Endothelial cell of umbilical vein (primary cell): ENCODE results near the gene EXOC3L1. TPM values are rescaled to one million over a fixed set of nuclear protein-coding genes. Genes with fewer than 3 reads are reported as not detected.

ENCODE experiments used
- BruUV-seq: library from RNA; stranded (reverse); fragments of 400-500 nt; replicated peaks from 2 replicates; lab custom pipeline; 2021; lab: Mats Ljungman, UMichigan
- CTCF ChIA-PET: fragments of 300-600, 350-600 bp; sonication (Branson Sonifier 250); formaldehyde crosslinking; loops from one replicate; lab custom pipeline; 2021; ENCODE audit warnings: antibody characterized with exemption, inconsistent platforms; lab: Charles Lee
- POLR2A ChIA-PET: fragments of 300-600, 350-600 bp; sonication (Branson Sonifier 250); formaldehyde crosslinking; loops from one replicate; lab custom pipeline; 2021; ENCODE audit warnings: antibody characterized with exemption, inconsistent platforms; lab: Charles Lee
- DNase-seq: peaks from one replicate; pipeline ENCODE4 v3.0.0-alpha.2; 2011; ENCODE audit warnings: low read depth, low spot score
- FAIRE-seq: peaks from 2 replicates; lab custom pipeline; 2011; peaks lifted over from hg19 to GRCh38; lab: Jason Lieb, UNC
- H2AFZ ChIP-seq: 2 replicates; pipeline ENCODE4 v1.6.0; 2012; ENCODE audit warnings: low read depth, low read length, control low read depth, inconsistent platforms
- H3K27ac ChIP-seq: 2 replicates; pipeline ENCODE4 v1.5.1; 2011; ENCODE audit warnings: low read depth, mild to moderate bottlenecking, control low read depth, low read length, moderate library complexity; ENCODE audit not compliant: insufficient read depth
- H3K27me3 ChIP-seq, 2 experiments: 2 replicates each; pipeline versions ENCODE4 v1.6.0 to v1.6.1; 2011; ENCODE audit warnings: low read length in 2 of 2, mixed read lengths in 1 of 2; ENCODE audit not compliant: control insufficient read depth in 2 of 2, insufficient read depth in 2 of 2
- H3K36me3 ChIP-seq, 2 experiments: 2 replicates in 1 of 2; 3 replicates in 1 of 2; pipeline ENCODE4 v1.5.1; 2011; ENCODE audit warnings: low read length in 2 of 2, mild to moderate bottlenecking in 1 of 2, moderate library complexity in 1 of 2; ENCODE audit not compliant: control insufficient read depth in 2 of 2, insufficient read depth in 2 of 2; ENCODE audit errors: extremely low read depth in 1 of 2
- H3K4me1 ChIP-seq: 3 replicates; pipeline ENCODE4 v1.5.1; 2011; ENCODE audit warnings: mild to moderate bottlenecking, low read length; ENCODE audit not compliant: control insufficient read depth, insufficient read depth; ENCODE audit errors: extremely low read depth
- H3K4me2 ChIP-seq: 2 replicates; pipeline ENCODE4 v1.6.1; 2011; ENCODE audit warnings: low read length, control low read depth, mixed read lengths; ENCODE audit not compliant: insufficient read depth
- H3K4me3 ChIP-seq, 3 experiments: fragments of 200-600 bp in 1 of 3; sonication (generic), shearing (Covaris generic) in 1 of 3; replicated peaks in 1 of 3; 2 replicates each; pipeline ENCODE4 v1.5.1; 2011 to 2016; ENCODE audit warnings: control low read depth in 3 of 3, low read length in 3 of 3, mild to moderate bottlenecking in 2 of 3, inconsistent platforms in 1 of 3, low read depth in 1 of 3, moderate library complexity in 1 of 3; ENCODE audit not compliant: insufficient read depth in 1 of 3
- H3K79me2 ChIP-seq: 2 replicates; pipeline ENCODE4 v1.6.0; 2012; ENCODE audit warnings: low read length, inconsistent platforms; ENCODE audit not compliant: control insufficient read depth, insufficient read depth
- H3K9ac ChIP-seq: replicated peaks from 2 replicates; pipeline ENCODE3; 2011; ENCODE audit warnings: low read length, control low read depth; ENCODE audit not compliant: insufficient read depth; ENCODE audit errors: extremely low read depth
- H3K9me1 ChIP-seq: replicated peaks from 3 replicates; pipeline ENCODE4 v1.6.0; 2011; ENCODE audit warnings: mild to moderate bottlenecking, low read length; ENCODE audit not compliant: control insufficient read depth, insufficient read depth; ENCODE audit errors: extremely low read depth
- H3K9me3 ChIP-seq: replicated peaks from 2 replicates; pipeline ENCODE4 v1.5.1; 2012; ENCODE audit warnings: low read length, inconsistent platforms; ENCODE audit not compliant: control insufficient read depth, insufficient read depth
- H4K20me1 ChIP-seq: replicated peaks from 2 replicates; pipeline ENCODE3; 2011; ENCODE audit warnings: mild to moderate bottlenecking, low read length; ENCODE audit not compliant: control insufficient read depth, insufficient read depth; ENCODE audit errors: extremely low read depth
- EZH2 ChIP-seq: IDR thresholded peaks from 2 replicates; pipeline ENCODE4 v1.6.1; 2012; ENCODE audit warnings: borderline replicate concordance, low read depth, mild to moderate bottlenecking, moderate library complexity, low read length, inconsistent platforms; ENCODE audit not compliant: severe bottlenecking
- FOS ChIP-seq: IDR thresholded peaks from 2 replicates; pipeline ENCODE4 v1.6.1; 2011; ENCODE audit warnings: mild to moderate bottlenecking, low read length, moderate library complexity, borderline replicate concordance; ENCODE audit not compliant: insufficient read depth
- GATA2 ChIP-seq: IDR thresholded peaks from 2 replicates; pipeline ENCODE4 v1.7.0; 2011; ENCODE audit warnings: low read depth, mild to moderate bottlenecking, moderate library complexity, mixed read lengths, low read length; ENCODE audit not compliant: insufficient read length, insufficient read depth
- JUN ChIP-seq: IDR thresholded peaks from 2 replicates; pipeline ENCODE4 v1.6.1; 2011; ENCODE audit warnings: borderline replicate concordance, low read depth; ENCODE audit not compliant: insufficient read length, insufficient read depth
- MAX ChIP-seq: IDR thresholded peaks from 2 replicates; pipeline ENCODE4 v1.6.1; 2011; ENCODE audit not compliant: insufficient read depth, insufficient read length
- MYC ChIP-seq: IDR thresholded peaks from one replicate; pipeline ENCODE4 v1.6.1; 2011; ENCODE audit warnings: mild to moderate bottlenecking, low read depth, low read length
- POLR2A ChIP-seq: IDR thresholded peaks from 2 replicates; pipeline ENCODE4 v1.6.1; 2012; ENCODE audit warnings: low read depth, mild to moderate bottlenecking, control low read depth, low read length
- POLR2AphosphoS5 ChIP-seq: IDR thresholded peaks from 2 replicates; pipeline ENCODE4 v1.6.1; 2012; ENCODE audit warnings: low read depth, mild to moderate bottlenecking, control low read depth, low read length, moderate library complexity; ENCODE audit not compliant: insufficient read depth
- dilution Hi-C: fragments of 300-500 bp; cut with MboI; formaldehyde crosslinking; loops from one replicate; pipeline ENCODE4 v1.15.0; 2019; ENCODE audit warnings: low sequenced_read_pairs; ENCODE audit not compliant: extremely low pct_ligation_motif_present
- intact Hi-C: fragments of 100-400 bp; cut with micrococcal nuclease; formaldehyde crosslinking; loops from one replicate; pipeline ENCODE4 v1.10.0; 2022
- polyA plus RNA-seq, 4 experiments: library from polyadenylated mRNA; depleted of rRNA in 3 of 4; stranded (reverse) in 3 of 4; unstranded in 1 of 4; fragments of >200 nt; gene quantifications; 2 replicates each; pipeline versions ENCODE4 v1.2.1 to v1.2.3, GENCODE V29; 2011 to 2012; ENCODE audit warnings: missing spikeins in 1 of 4
- total RNA-seq: library from RNA; stranded (reverse); gene quantifications from 2 replicates; pipeline ENCODE4 v1.2.3, GENCODE V29; 2021
- TF ChIP-seq, protein P1 (sequence below), 2 donors: IDR thresholded peaks; 1 replicate in 1 of 2; 2 replicates in 1 of 2; pipeline ENCODE4 v1.5.1; 2011; ENCODE audit warnings: low read length in 2 of 2, mild to moderate bottlenecking in 2 of 2, moderate library complexity in 2 of 2, control low read depth in 1 of 2, inconsistent platforms in 1 of 2, low read depth in 1 of 2; ENCODE audit not compliant: insufficient read depth in 1 of 2; ENCODE audit errors: extremely low read depth in 1 of 2

Gene EXOC3L1
- total and polyA plus RNA-seq, 2 donors (not counting 3 experiments of a cell fraction or from before 2014, with no cell fraction given) = 10.8 to 11.6 TPM

DNA sequence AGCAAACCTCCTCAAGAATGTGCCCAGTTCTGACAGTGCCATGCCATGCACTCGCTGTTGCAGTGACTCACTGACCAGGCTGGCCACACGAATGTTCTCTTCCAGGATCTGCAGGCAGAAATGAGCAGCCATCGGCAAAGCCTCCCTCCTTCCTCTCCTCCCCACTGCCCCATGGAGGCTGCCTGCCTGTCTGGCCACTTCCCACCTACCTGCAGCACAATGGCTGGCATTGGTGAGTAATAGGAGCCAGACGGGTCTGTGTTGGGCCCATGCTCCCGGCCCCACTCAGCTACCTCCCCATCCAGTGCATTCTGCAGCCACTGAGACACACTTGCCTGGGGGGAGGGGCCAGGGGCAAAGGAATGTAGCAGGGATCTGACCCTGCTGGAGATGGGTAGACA, 3.4 kb downstream of the EXOC3L1 start:
- H3K79me2 ChIP-seq = peaks cover 13% of the 10 kb centered on the region
- no peak overlapping the region for H3K9ac ChIP-seq
- H3K4me1 ChIP-seq = peaks cover 44% of the 10 kb centered on the region
- intact Hi-C loops (no loop called here), dilution Hi-C loops (no loop called here)
- H3K4me2 ChIP-seq = no peak overlapping the region
- H2AFZ ChIP-seq = no peak overlapping the region
- H4K20me1 ChIP-seq = no peaks in the 10 kb centered on the region
- ChIA-PET POLR2A (no interaction called here), CTCF (interaction anchor here (0.7 to 1.6 kb wide), 3 partner anchors 11 to 218 kb away, joined by 3 to 5 read pairs (median 5); no protein-coding TSS in a partner anchor)
- BruUV-seq = no TSS peak
- DNase-seq (no peak), FAIRE-seq (no peak)
- H3K27ac ChIP-seq = no peak overlapping the region
- H3K4me3 ChIP-seq = no peak overlapping the region
- no peaks in the 10 kb centered on the region for H3K9me3 ChIP-seq
- H3K36me3 ChIP-seq = no peaks in the 10 kb centered on the region
- TF ChIP-seq POLR2AphosphoS5 (no peak), POLR2A (no peak), MYC (no peak), EZH2 (no peak)
- TF ChIP-seq, protein P1, sequence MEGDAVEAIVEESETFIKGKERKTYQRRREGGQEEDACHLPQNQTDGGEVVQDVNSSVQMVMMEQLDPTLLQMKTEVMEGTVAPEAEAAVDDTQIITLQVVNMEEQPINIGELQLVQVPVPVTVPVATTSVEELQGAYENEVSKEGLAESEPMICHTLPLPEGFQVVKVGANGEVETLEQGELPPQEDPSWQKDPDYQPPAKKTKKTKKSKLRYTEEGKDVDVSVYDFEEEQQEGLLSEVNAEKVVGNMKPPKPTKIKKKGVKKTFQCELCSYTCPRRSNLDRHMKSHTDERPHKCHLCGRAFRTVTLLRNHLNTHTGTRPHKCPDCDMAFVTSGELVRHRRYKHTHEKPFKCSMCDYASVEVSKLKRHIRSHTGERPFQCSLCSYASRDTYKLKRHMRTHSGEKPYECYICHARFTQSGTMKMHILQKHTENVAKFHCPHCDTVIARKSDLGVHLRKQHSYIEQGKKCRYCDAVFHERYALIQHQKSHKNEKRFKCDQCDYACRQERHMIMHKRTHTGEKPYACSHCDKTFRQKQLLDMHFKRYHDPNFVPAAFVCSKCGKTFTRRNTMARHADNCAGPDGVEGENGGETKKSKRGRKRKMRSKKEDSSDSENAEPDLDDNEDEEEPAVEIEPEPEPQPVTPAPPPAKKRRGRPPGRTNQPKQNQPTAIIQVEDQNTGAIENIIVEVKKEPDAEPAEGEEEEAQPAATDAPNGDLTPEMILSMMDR (IDR thresholded peaks at IDR 0.05; ENCODE audit: extremely low read depth in 1 of 2, insufficient read depth in 1 of 2, low read depth in 1 of 2, low read length in 2 of 2) = no peak
- H3K9me1 ChIP-seq = no peaks in the 10 kb centered on the region
- H3K27me3 ChIP-seq = no peaks in the 10 kb centered on the region

DNA sequence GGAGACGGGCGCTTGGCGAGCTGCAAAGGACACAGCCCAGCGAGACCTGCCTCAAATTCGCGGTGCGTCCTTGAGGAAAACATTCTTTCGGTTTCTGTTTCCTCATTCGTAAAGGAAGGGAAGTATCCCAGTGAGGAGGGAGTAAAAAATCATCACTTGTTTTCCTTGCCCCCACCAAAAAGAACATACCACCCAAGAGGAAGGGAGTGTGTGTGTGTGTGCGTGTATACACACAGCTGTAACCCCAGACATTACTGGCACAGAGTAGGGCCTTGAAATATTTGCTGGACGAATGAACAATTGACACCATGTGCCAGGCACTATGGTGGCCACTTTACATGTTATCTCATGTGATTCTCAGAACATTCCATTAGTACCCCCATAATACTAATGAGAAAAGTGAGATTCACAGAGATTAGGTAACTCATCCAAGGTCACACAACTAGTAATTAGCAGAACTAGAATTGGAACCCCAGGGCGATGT, 4.2 kb downstream of the EXOC3L1 start:
- Histone ChIP-seq H3K4me2 (no peak overlapping the region), H3K4me3 (no peak overlapping the region), H3K79me2 (peaks cover 13% of the 10 kb centered on the region), H3K9me1 (no peaks in the 10 kb centered on the region), H3K9ac (no peak overlapping the region), H3K36me3 (no peaks in the 10 kb centered on the region), H3K9me3 (no peaks in the 10 kb centered on the region), H3K4me1 (peaks cover 43% of the 10 kb centered on the region), H4K20me1 (no peaks in the 10 kb centered on the region), H3K27me3 (no peaks in the 10 kb centered on the region), H3K27ac (no peak overlapping the region), H2AFZ (no peak overlapping the region)
- BruUV-seq = no TSS peak
- intact Hi-C loops = loop anchor here (1.0 kb wide), 3 partner anchors 25 to 231 kb away; no protein-coding TSS in a partner anchor
- POLR2A ChIA-PET = no interaction called here
- no peak for DNase-seq
- TF ChIP-seq, protein P1 (IDR thresholded peaks at IDR 0.05; ENCODE audit: extremely low read depth in 1 of 2, insufficient read depth in 1 of 2, low read depth in 1 of 2, low read length in 2 of 2) = no peak
- TF ChIP-seq FOS = no peak
- TF ChIP-seq JUN = no peak
- no peak for TF ChIP-seq GATA2
- TF ChIP-seq MAX = no peak
- TF ChIP-seq POLR2AphosphoS5 = no peak
- TF ChIP-seq POLR2A = no peak
- TF ChIP-seq EZH2 = no peak
- no peak for TF ChIP-seq MYC
- no peak for FAIRE-seq
- dilution Hi-C loops = no loop called here
- CTCF ChIA-PET = interaction anchor here (0.6 to 3.5 kb wide), 27 partner anchors 9 to 238 kb away, joined by 3 to 40 read pairs (median 6); partner anchors contain the start of genes CBFB, CES3, FBXL8 and HSF4
